Mesendoderm (in vitro differentiated cells): ENCODE results near the gene C6.
A peak's percentile ranks its signal among the peaks of the same experiment; 100 is the strongest.

Experiments
- DNase-seq: peaks from one replicate; pipeline ENCODE4 v3.0.0; 2013
- H2AK5ac ChIP-seq: 2 replicates; pipeline ENCODE4 v1.6.1; 2013; ENCODE audit warnings: low read length, inconsistent platforms
- H2BK120ac ChIP-seq: 2 replicates; pipeline ENCODE4 v1.6.1; 2013; ENCODE audit warnings: low read depth, mild to moderate bottlenecking, low read length, moderate library complexity, mixed read lengths
- H2BK15ac ChIP-seq: replicated peaks from 2 replicates; pipeline ENCODE4 v1.6.1; 2013; ENCODE audit warnings: low read depth, mild to moderate bottlenecking, moderate library complexity
- H2BK5ac ChIP-seq: 2 replicates; pipeline ENCODE4 v1.6.1; 2013; ENCODE audit warnings: low read length, inconsistent platforms
- H3K18ac ChIP-seq: 2 replicates; pipeline ENCODE4 v1.6.1; 2013; ENCODE audit warnings: mild to moderate bottlenecking, low read length, mixed read lengths
- H3K23ac ChIP-seq: one replicate; pipeline ENCODE4 v1.6.1; 2013; ENCODE audit warnings: low read length
- H3K27ac ChIP-seq: 2 replicates; pipeline ENCODE4 v1.5.1; 2013; ENCODE audit warnings: low read depth, mild to moderate bottlenecking, inconsistent platforms, low read length, moderate library complexity
- H3K27me3 ChIP-seq: 2 replicates; pipeline ENCODE4 v1.6.1; 2013; ENCODE audit warnings: low read length, control low read depth, mild to moderate bottlenecking, inconsistent platforms; ENCODE audit not compliant: insufficient read depth, poor library complexity
- H3K36me3 ChIP-seq: 2 replicates; pipeline ENCODE4 v1.6.1; 2013; ENCODE audit warnings: low read length, inconsistent platforms; ENCODE audit not compliant: control insufficient read depth, insufficient read depth
- H3K4ac ChIP-seq: one replicate; pipeline ENCODE4 v1.6.1; 2013; ENCODE audit warnings: low read depth, mild to moderate bottlenecking, low read length, moderate library complexity
- H3K4me1 ChIP-seq: 2 replicates; pipeline ENCODE4 v1.6.1; 2013; ENCODE audit warnings: low read depth, low read length, inconsistent platforms; ENCODE audit not compliant: control insufficient read depth
- H3K4me2 ChIP-seq: 2 replicates; pipeline ENCODE4 v1.6.1; 2013; ENCODE audit warnings: low read length
- H3K4me3 ChIP-seq: 2 replicates; pipeline ENCODE4 v1.5.1; 2013; ENCODE audit warnings: mild to moderate bottlenecking, low read length
- H3K56ac ChIP-seq: one replicate; pipeline ENCODE4 v1.6.1; 2013; ENCODE audit warnings: low read length
- H3K79me1 ChIP-seq: 2 replicates; pipeline ENCODE4 v1.6.1; 2013; ENCODE audit warnings: low read length, inconsistent platforms
- H3K79me2 ChIP-seq: 2 replicates; pipeline ENCODE4 v1.6.1; 2013; ENCODE audit warnings: mild to moderate bottlenecking, low read length; ENCODE audit not compliant: control insufficient read depth, insufficient read depth
- H3K9ac ChIP-seq: 2 replicates; pipeline ENCODE4 v1.6.1; 2013; ENCODE audit warnings: low read length, inconsistent platforms
- H4K5ac ChIP-seq: one replicate; pipeline ENCODE4 v1.6.1; 2013; ENCODE audit warnings: low read length
- H4K8ac ChIP-seq: one replicate; pipeline ENCODE4 v1.6.1; 2013; ENCODE audit warnings: low read depth, mild to moderate bottlenecking, control low read depth, low read length, moderate library complexity
- WGBS: extraction: QIAGEN DNeasy Blood & Tissue Kit; methylation state at CpG from one replicate; pipeline ENCODE4 v1.1.7; 2013; ENCODE audit warnings: low lambda C conversion rate, missing lambda C conversion rate; ENCODE audit not compliant: insufficient coverage; ENCODE audit errors: extremely low coverage; 5-methylcytosine and 5-hydroxymethylcytosine counted together

Gene C6

DNA sequence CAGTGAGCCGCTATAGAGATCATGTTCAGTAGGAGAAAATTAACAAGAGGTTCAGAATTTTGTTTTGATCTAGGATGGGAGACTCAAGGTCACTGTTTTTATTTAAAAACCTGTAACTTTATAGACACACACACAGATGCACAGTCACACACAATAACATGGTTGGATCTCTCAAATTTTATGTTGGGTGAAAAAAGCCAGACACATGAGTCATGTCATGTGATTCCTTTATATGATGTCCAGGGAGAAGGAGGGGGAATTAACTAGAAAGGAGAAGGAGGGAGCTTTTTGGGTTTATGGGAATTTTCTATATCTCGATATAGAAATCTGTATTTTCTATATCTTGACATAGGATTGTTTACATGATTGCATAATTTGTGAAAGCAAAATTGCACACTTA, 17.1 kb downstream of the C6 start:
- no peaks in the 10 kb centered on the region for H3K27me3 ChIP-seq

DNA sequence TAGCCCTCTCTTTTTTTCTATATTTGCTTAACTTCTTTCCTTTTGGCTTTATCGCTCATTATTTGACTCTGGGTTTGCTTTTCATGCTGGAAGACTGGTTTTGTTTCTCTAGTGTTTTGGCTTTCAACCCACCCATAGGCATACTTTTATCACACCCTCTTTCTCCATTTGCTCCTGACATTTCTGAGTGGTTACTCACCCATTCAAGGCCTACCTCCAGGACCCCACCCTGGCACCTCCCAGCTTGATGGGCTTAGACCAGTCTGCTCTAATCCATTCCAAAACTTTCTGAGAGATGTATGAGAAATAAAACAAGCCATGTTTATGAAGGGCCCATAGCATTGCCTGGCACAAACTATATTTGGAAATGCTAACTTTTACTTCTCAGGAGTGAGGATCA, 18.1 kb downstream of the C6 start:
- H3K36me3 ChIP-seq = no peaks in the 10 kb centered on the region
- H3K4me1 ChIP-seq = no peaks in the 10 kb centered on the region
- WGBS = no CpG with 5 or more reads among the region's 1 CpG
- H3K4me2 ChIP-seq = no peak overlapping the region
- H4K5ac ChIP-seq = no peak overlapping the region
- H3K4me3 ChIP-seq = no peak overlapping the region
- no peak overlapping the region for H3K18ac ChIP-seq
- DNase-seq = no peak
- no peak overlapping the region for H2BK5ac ChIP-seq
- no peak overlapping the region for H2AK5ac ChIP-seq
- H3K79me2 ChIP-seq = no peaks in the 10 kb centered on the region
- H2BK120ac ChIP-seq = no peak overlapping the region
- H3K27ac ChIP-seq = no peak overlapping the region
- no peak overlapping the region for H3K9ac ChIP-seq
- no peaks in the 10 kb centered on the region for H3K79me1 ChIP-seq
- no peaks in the 10 kb centered on the region for H3K27me3 ChIP-seq
- no peak overlapping the region for H4K8ac ChIP-seq
- no peak overlapping the region for H2BK15ac ChIP-seq
- H3K4ac ChIP-seq = no peak overlapping the region
- no peak overlapping the region for H3K56ac ChIP-seq
- no peak overlapping the region for H3K23ac ChIP-seq

More for the DNA sequence above, 17.1 kb downstream of the C6 start:
- Histone ChIP-seq H3K79me1 (no peaks in the 10 kb centered on the region), H3K4me1 (no peaks in the 10 kb centered on the region), H3K4me2 (no peak overlapping the region), H4K5ac (no peak overlapping the region), H3K36me3 (no peaks in the 10 kb centered on the region), H2BK5ac (no peak overlapping the region), H3K4ac (no peak overlapping the region), H3K18ac (no peak overlapping the region), H3K79me2 (no peaks in the 10 kb centered on the region), H2BK120ac (no peak overlapping the region), H3K27ac (no peak overlapping the region), H3K9ac (no peak overlapping the region), H3K23ac (no peak overlapping the region), H4K8ac (no peak overlapping the region), H2AK5ac (no peak overlapping the region), H3K4me3 (no peak overlapping the region), H3K56ac (no peak overlapping the region), H2BK15ac (no peak overlapping the region)
- no peak for DNase-seq
- WGBS = no CpG with 5 or more reads among the region's 2 CpGs

GRCh38 chr5:41194339-41194738, 19.0 kb downstream of the C6 start:
- Histone ChIP-seq H3K36me3 (no peaks in the 10 kb centered on the region), H3K79me2 (no peaks in the 10 kb centered on the region)

GRCh38 chr5:41193456-41194205, 19.7 kb downstream of the C6 start:
- WGBS = no CpG with 5 or more reads among the region's 5 CpGs
- no peak overlapping the region for H2AK5ac ChIP-seq
- H3K79me2 ChIP-seq = no peaks in the 10 kb centered on the region
- no peak overlapping the region for H3K4ac ChIP-seq
- H3K79me1 ChIP-seq = no peaks in the 10 kb centered on the region
- no peak overlapping the region for H2BK15ac ChIP-seq
- no peak overlapping the region for H4K5ac ChIP-seq
- H3K4me1 ChIP-seq = no peaks in the 10 kb centered on the region
- no peak overlapping the region for H3K4me3 ChIP-seq
- H4K8ac ChIP-seq = no peak overlapping the region
- H3K27ac ChIP-seq = no peak overlapping the region
- H3K36me3 ChIP-seq = no peaks in the 10 kb centered on the region
- DNase-seq = no peak
- no peak overlapping the region for H3K4me2 ChIP-seq
- no peak overlapping the region for H3K9ac ChIP-seq
- H3K23ac ChIP-seq = no peak overlapping the region
- no peaks in the 10 kb centered on the region for H3K27me3 ChIP-seq
- no peak overlapping the region for H3K18ac ChIP-seq
- H2BK5ac ChIP-seq = no peak overlapping the region
- no peak overlapping the region for H3K56ac ChIP-seq
- no peak overlapping the region for H2BK120ac ChIP-seq

More at GRCh38 chr5:41194339-41194738, 19.0 kb downstream of the C6 start:
- Histone ChIP-seq H4K8ac (no peak overlapping the region), H2AK5ac (no peak overlapping the region), H3K27ac (no peak overlapping the region), H3K4me1 (no peaks in the 10 kb centered on the region), H3K79me1 (no peaks in the 10 kb centered on the region), H2BK5ac (no peak overlapping the region), H3K56ac (no peak overlapping the region), H3K27me3 (no peaks in the 10 kb centered on the region), H2BK120ac (no peak overlapping the region), H3K9ac (no peak overlapping the region), H2BK15ac (no peak overlapping the region), H4K5ac (no peak overlapping the region), H3K4ac (no peak overlapping the region), H3K4me3 (no peak overlapping the region), H3K18ac (no peak overlapping the region), H3K23ac (no peak overlapping the region), H3K4me2 (no peak overlapping the region)
- WGBS = no CpG with 5 or more reads among the region's 3 CpGs
- DNase-seq = no peak

DNA sequence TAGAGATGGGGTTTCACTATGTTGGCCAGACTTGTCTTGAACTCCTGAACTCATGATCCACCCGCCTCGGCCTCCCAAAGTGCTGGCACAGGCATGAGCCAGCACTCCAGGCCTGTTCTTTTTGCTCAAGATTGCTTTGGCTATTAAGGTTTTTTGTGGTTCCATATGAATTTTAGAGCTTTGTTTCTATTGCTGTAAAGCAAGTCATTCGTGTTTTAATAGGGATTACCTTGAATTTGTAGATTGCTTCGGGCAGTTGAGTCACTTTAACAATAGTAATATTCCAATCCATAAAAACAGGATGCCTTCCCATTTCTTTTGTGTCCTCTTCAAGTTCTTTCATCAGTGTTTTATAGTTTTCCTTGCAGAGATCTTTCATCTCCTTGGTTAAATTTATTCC, 22.1 kb downstream of the C6 start:
- Histone ChIP-seq H3K27ac (no peak overlapping the region), H3K79me1 (no peaks in the 10 kb centered on the region), H3K9ac (no peak overlapping the region), H3K79me2 (no peaks in the 10 kb centered on the region), H2BK120ac (no peak overlapping the region), H3K4me3 (no peak overlapping the region), H3K56ac (no peak overlapping the region), H3K4me2 (no peak overlapping the region), H3K18ac (no peak overlapping the region), H2BK15ac (no peak overlapping the region), H4K5ac (no peak overlapping the region), H3K4ac (no peak overlapping the region), H4K8ac (no peak overlapping the region), H2BK5ac (no peak overlapping the region), H3K27me3 (no peaks in the 10 kb centered on the region), H3K36me3 (no peaks in the 10 kb centered on the region), H3K23ac (no peak overlapping the region), H3K4me1 (no peaks in the 10 kb centered on the region), H2AK5ac (no peak overlapping the region)
- no CpG with 5 or more reads among the region's 4 CpGs for WGBS
- DNase-seq = no peak

GRCh38 chr5:41186143-41186542, 27.2 kb downstream of the C6 start:
- no peaks in the 10 kb centered on the region for H3K79me1 ChIP-seq
- no peak overlapping the region for H2BK120ac ChIP-seq
- WGBS = no CpG with 5 or more reads among the region's 1 CpG
- no peaks in the 10 kb centered on the region for H3K27me3 ChIP-seq
- DNase-seq = peak; percentile 4
- H3K23ac ChIP-seq = no peak overlapping the region
- no peak overlapping the region for H3K4me3 ChIP-seq
- no peak overlapping the region for H2BK15ac ChIP-seq
- H3K4ac ChIP-seq = no peak overlapping the region
- no peaks in the 10 kb centered on the region for H3K36me3 ChIP-seq
- H3K4me1 ChIP-seq = no peaks in the 10 kb centered on the region
- H3K18ac ChIP-seq = no peak overlapping the region
- no peak overlapping the region for H2AK5ac ChIP-seq
- no peak overlapping the region for H4K5ac ChIP-seq
- no peak overlapping the region for H4K8ac ChIP-seq
- H3K4me2 ChIP-seq = no peak overlapping the region
- H3K79me2 ChIP-seq = no peaks in the 10 kb centered on the region
- H3K27ac ChIP-seq = no peak overlapping the region
- H3K9ac ChIP-seq = no peak overlapping the region
- no peak overlapping the region for H2BK5ac ChIP-seq
- no peak overlapping the region for H3K56ac ChIP-seq
